Hepatocyte (in vitro differentiated cells): ENCODE results near the gene CRLF1. TPM values are rescaled to one million over a fixed set of nuclear protein-coding genes. Genes with fewer than 3 reads are reported as not detected.
"Not testable (repeated sequence)": the region's sequence is repeated elsewhere in the genome, so short reads cannot be mapped to it uniquely, and the experiment has no call there.

Source experiments
- DNase-seq: peaks from one replicate; pipeline ENCODE4 v3.0.0-alpha.2; 2016; ENCODE audit warnings: low spot score
- H2AFZ ChIP-seq: fragments of 200-600 bp; sonication (generic); 2 replicates; pipeline ENCODE4 v1.6.0; 2016; ENCODE audit warnings: antibody characterized with exemption, mild to moderate bottlenecking
- H3K27ac ChIP-seq: fragments of 200-600 bp; sonication (generic); 2 replicates; pipeline ENCODE4 v1.5.1; 2016; ENCODE audit warnings: mild to moderate bottlenecking
- H3K27me3 ChIP-seq: fragments of 200-600 bp; sonication (generic); 2 replicates; pipeline ENCODE4 v1.6.1; 2016
- H3K36me3 ChIP-seq: fragments of 200-600 bp; sonication (generic); replicated peaks from 2 replicates; pipeline ENCODE4 v1.5.1; 2016; ENCODE audit warnings: low read depth; ENCODE audit not compliant: insufficient read depth
- H3K4me1 ChIP-seq: fragments of 200-600 bp; sonication (generic); 2 replicates; pipeline ENCODE4 v1.5.1; 2016; ENCODE audit warnings: mild to moderate bottlenecking, moderate library complexity; ENCODE audit not compliant: insufficient read depth
- H3K4me2 ChIP-seq: fragments of 200-600 bp; sonication (generic); 2 replicates; pipeline ENCODE4 v1.6.0; 2016
- H3K4me3 ChIP-seq: fragments of 200-600 bp; sonication (generic); 2 replicates; pipeline ENCODE4 v1.5.1; 2016; ENCODE audit warnings: mild to moderate bottlenecking
- H3K79me2 ChIP-seq: fragments of 200-600 bp; sonication (generic); 2 replicates; pipeline ENCODE4 v1.6.0; 2017; ENCODE audit warnings: mild to moderate bottlenecking
- H3K9me2 ChIP-seq: fragments of 200-600 bp; sonication (generic); replicated peaks from 2 replicates; pipeline ENCODE4 v1.6.0; 2017; ENCODE audit warnings: mild to moderate bottlenecking; ENCODE audit not compliant: insufficient read depth
- H3K9me3 ChIP-seq: fragments of 200-600 bp; sonication (generic); 2 replicates; pipeline ENCODE4 v1.5.1; 2016; ENCODE audit warnings: low read depth, mild to moderate bottlenecking
- H4K20me1 ChIP-seq: fragments of 200-600 bp; sonication (generic); 2 replicates; pipeline ENCODE4 v1.6.0; 2016; ENCODE audit warnings: mild to moderate bottlenecking; ENCODE audit not compliant: insufficient read depth, poor library complexity, severe bottlenecking
- CTCF ChIP-seq: fragments of 200-600 bp; sonication (generic); IDR thresholded peaks from 2 replicates; pipeline ENCODE4 v1.5.1; 2016; ENCODE audit warnings: antibody characterized with exemption, mild to moderate bottlenecking; ENCODE audit not compliant: poor library complexity
- EZH2 ChIP-seq: fragments of 200-600 bp; sonication (generic); IDR thresholded peaks from 2 replicates; pipeline ENCODE4 v1.6.1; 2016; ENCODE audit warnings: antibody characterized with exemption, mild to moderate bottlenecking, borderline replicate concordance
- EZH2phosphoT487 ChIP-seq: fragments of 200-600 bp; sonication (generic); IDR thresholded peaks from one replicate; pipeline ENCODE4 v1.6.1; 2018; ENCODE audit warnings: antibody characterized with exemption, mild to moderate bottlenecking, low read depth, moderate library complexity; ENCODE audit not compliant: unreplicated experiment, severe bottlenecking
- WGBS: methylation state at CpG from one replicate; pipeline ENCODE4 v1.1.6; 2016; ENCODE audit warnings: low lambda C conversion rate; ENCODE audit errors: missing lambda C conversion rate; 5-methylcytosine and 5-hydroxymethylcytosine counted together
- polyA plus RNA-seq: library from polyadenylated mRNA; unstranded; fragments of >200 nt; fragmentation: Nextera tagmentation; extraction: Ambion mirVana; gene quantifications from 2 replicates; pipeline ENCODE4 v1.2.1, GENCODE V29; 2016
- total RNA-seq: library from RNA; depleted of rRNA; stranded (reverse); fragments of >200 nt; gene quantifications from 2 replicates; pipeline ENCODE4 v1.2.3, GENCODE V29; 2014

Gene CRLF1
- total and polyA plus RNA-seq, 2 experiments from 2014 or later = 13.9 to 42.2 TPM

- TF ChIP-seq EZH2 (no peak), CTCF (peak; percentile 15)
- 9% methylated on average over 24 of the region's 32 CpGs for WGBS
- no peak overlapping the region for H3K27ac ChIP-seq
- H3K4me1 ChIP-seq = peaks cover 21% of the 10 kb centered on the region
- no peaks in the 10 kb centered on the region for H3K9me3 ChIP-seq
- peak overlapping the region; percentile 63 for H3K4me2 ChIP-seq
- peaks cover 72% of the 10 kb centered on the region for H3K27me3 ChIP-seq
- no peaks in the 10 kb centered on the region for H3K36me3 ChIP-seq
- DNase-seq = no peak
- H3K9me2 ChIP-seq = no peaks in the 10 kb centered on the region
- H3K79me2 ChIP-seq = no peaks in the 10 kb centered on the region
- no peak overlapping the region for H2AFZ ChIP-seq
- H4K20me1 ChIP-seq = no peaks in the 10 kb centered on the region
- H3K4me3 ChIP-seq = no peak overlapping the region
Measured at GRCh38 chr19:18603255-18603957, 3.2 kb downstream of the CRLF1 start.

- Histone ChIP-seq H3K4me2 (no peak overlapping the region), H2AFZ (no peak overlapping the region), H3K36me3 (no peaks in the 10 kb centered on the region), H3K27ac (no peak overlapping the region), H3K4me3 (no peak overlapping the region), H4K20me1 (no peaks in the 10 kb centered on the region), H3K9me3 (no peaks in the 10 kb centered on the region), H3K9me2 (no peaks in the 10 kb centered on the region), H3K79me2 (no peaks in the 10 kb centered on the region), H3K4me1 (peaks cover 14% of the 10 kb centered on the region), H3K27me3 (peaks cover 68% of the 10 kb centered on the region)
- DNase-seq = no peak
- TF ChIP-seq EZH2 (no peak), EZH2phosphoT487 (no peak), CTCF (no peak)
- WGBS = 92% methylated on average over 4 of the region's 4 CpGs
Measured at GRCh38 chr19:18601875-18602274, 4.7 kb downstream of the CRLF1 start.

- H4K20me1 ChIP-seq, H2AFZ ChIP-seq, H3K79me2 ChIP-seq, H3K9me3 ChIP-seq, DNase-seq, H3K27ac ChIP-seq, H3K36me3 ChIP-seq, H3K4me3 ChIP-seq, H3K4me2 ChIP-seq, H3K9me2 ChIP-seq: not testable (repeated sequence)
- Histone ChIP-seq H3K4me1 (peaks cover 11% of the 10 kb centered on the region), H3K27me3 (peaks cover 71% of the 10 kb centered on the region)
- 93% methylated on average over 15 of the region's 15 CpGs for WGBS
Measured at GRCh38 chr19:18600692-18601397, 5.8 kb downstream of the CRLF1 start.

GRCh38 chr19:18599485-18599884 is 7.1 kb downstream of the CRLF1 start:
- peaks cover 58% of the 10 kb centered on the region for H3K27me3 ChIP-seq
- TF ChIP-seq EZH2phosphoT487 = no peak
- TF ChIP-seq EZH2 = no peak
- no peak for TF ChIP-seq CTCF
- H4K20me1 ChIP-seq = no peaks in the 10 kb centered on the region
- H3K27ac ChIP-seq = no peak overlapping the region
- H3K36me3 ChIP-seq = no peaks in the 10 kb centered on the region
- DNase-seq = no peak
- no peaks in the 10 kb centered on the region for H3K9me2 ChIP-seq
- H3K9me3 ChIP-seq = no peaks in the 10 kb centered on the region
- H3K4me2 ChIP-seq = no peak overlapping the region
- H3K79me2 ChIP-seq = no peaks in the 10 kb centered on the region
- 93% methylated on average over 20 of the region's 20 CpGs for WGBS
- H3K4me1 ChIP-seq = peaks cover 16% of the 10 kb centered on the region
- H3K4me3 ChIP-seq = no peak overlapping the region
- H2AFZ ChIP-seq = no peak overlapping the region
